ENCODE results near the gene DPP6.

DNA sequence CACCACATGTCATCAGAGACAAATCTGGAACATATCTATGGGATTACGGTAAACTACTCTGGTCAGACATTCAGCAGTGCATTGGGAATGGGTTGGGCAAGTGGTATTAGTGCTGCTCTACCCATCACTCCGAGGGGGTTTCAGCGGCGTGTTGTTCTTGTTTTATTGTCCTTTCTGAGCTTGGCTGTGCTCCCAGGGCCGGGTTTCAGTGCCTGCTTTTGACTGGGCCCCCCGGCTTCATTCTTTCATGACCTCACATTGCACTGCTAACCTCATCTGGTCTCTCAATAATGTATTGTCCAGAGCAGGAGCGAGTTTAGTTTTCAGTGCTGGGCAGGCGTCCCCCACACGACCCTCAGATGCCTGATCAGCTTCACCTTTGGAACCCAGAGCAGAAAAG, 586.1 kb downstream of the DPP6 start:
- TF ChIP-seq POLR2AphosphoS5 (IDR thresholded peaks at IDR 0.05; ENCODE audit: borderline replicate concordance, low read depth, low read length) (no peak), EZH2 (IDR thresholded peaks at IDR 0.05) (no peak), FOXP2 (optimal IDR thresholded peaks at IDR 0.05; ENCODE audit: control extremely low read depth, extremely low read length, insufficient read depth) (no peak)
